NCI-H1048 (cell line): ENCODE results near the gene IFT22.
"Not testable (repeated sequence)": the region's sequence is repeated elsewhere in the genome, so short reads cannot be mapped to it uniquely, and the experiment has no call there.

Experiments used
- DNase-seq: peaks from one replicate; lab custom pipeline; 2025; lab: John Stamatoyannopoulos, UW

IFT22 gene

GRCh38 chr7:101321491-101322401, at the start of gene IFT22:
Gene IFT22, minus strand, starts transcription at chr7:101321812. Its CDS starts 103 bp downstream, at chr7:101321709.
- DNase-seq: peak; percentile 81

GRCh38 chr7:101370836-101371235, 49.2 kb upstream of the IFT22 start:
- no peak for DNase-seq

DNA sequence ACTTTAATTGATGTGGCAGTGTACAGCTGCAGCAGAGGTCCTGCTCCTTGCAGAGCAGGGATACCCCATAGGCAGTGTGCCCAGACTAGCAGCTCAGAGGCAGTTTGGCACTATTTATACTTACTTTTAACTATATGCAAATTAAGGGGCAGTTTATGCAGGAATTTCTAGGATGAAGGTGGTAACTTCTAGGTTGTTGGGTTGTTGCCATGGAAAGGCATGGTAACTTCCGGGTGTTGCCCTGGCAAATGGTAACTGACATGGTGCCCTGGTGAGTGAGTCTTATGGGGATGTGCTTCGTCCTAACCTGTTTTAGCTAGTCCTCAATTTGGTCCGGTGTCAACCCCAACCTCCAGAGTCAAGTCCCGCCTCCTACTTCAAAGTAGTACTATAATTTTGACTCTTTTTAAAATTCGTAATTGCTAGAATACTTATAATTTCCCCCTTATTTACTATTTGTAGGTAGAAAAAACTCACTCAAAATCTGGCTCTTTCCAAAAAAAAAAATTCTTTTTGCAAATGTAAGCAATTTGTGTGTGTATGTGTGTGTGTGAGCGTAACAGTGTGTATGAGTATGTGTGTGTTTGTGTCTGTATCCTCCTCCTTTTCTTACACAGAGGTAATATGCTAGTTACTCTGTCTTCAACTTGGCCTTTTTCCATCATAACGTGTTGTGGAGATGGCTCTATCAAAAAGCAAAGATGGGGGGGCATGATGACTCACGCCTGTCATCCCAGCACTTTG, 47.0 kb upstream of the IFT22 start:
- DNase-seq: no peak

GRCh38 chr7:101367676-101368075, 46.1 kb upstream of the IFT22 start:
- DNase-seq: no peak

- DNase-seq: no peak
Measured at GRCh38 chr7:101365956-101366355, 44.3 kb upstream of the IFT22 start.

GRCh38 chr7:101363734-101364374, 42.2 kb upstream of the IFT22 start:
- peak; percentile 72 for DNase-seq

DNA sequence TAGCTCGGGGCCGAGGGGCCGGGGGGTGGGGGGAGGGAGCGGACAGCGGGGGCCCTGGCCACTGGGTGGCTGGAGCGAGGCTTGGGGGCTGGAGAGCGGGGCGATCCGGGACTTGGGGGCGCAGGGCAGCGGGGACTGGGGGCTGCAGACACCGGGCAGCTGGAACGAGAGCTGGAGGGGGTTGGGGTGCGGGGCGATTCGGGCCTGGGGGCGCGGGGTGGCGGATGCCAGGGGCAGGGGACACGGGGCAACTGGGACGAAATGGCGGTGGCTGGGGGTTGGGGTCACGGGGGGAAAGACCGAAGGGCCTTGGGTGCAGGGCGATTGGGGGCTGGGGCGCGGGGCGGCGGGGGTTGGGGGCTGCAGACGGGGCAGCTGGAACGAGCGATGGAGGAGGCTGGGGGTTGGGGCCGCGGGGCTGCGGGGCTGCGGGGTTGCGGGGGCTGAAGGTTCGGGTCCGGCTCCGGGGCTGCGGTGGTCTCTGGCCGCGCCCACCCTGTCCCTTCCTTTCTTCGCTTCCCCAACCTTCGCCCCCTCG, 41.7 kb upstream of the IFT22 start:
- DNase-seq: no peak

DNA sequence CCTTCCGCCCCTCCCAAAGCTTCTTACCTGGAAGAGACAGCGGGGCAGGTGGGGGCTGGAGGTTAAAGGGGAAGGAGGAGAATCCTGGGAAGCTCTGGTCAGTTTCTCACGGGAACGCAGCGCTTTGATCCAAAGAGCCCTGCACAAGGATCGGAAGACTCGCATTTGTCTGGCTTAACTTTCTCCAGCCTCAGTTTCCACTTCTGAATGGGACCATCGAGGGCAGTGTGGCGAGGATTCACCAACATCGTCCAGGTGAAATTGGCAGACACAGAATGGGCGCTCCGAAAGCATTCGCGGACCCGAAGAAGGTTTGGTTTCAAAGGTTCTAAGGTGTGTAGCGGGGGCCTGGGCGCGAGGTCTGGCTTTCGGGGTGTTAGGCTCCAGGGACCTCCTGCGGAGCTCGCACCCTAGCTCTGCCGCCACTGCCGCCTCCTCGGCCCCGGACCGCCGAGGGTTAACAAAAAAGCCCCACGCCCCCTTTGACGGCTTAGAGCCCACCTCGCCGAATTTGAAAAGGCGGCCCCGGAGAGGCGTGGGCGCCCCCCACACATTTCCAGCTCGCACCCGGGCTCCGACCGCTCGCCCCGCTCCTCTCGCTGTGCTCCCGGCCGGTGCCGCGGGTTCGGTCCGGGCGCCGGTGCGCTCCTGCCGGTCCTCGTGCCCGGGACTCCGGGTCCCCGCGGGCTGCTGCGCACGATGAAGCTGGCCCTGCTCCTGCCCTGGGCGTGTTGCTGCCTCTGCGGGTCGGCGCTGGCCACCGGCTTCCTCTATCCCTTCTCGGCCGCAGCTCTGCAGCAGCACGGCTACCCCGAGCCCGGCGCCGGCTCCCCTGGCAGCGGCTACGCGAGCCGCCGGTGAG, 41.0 kb upstream of the IFT22 start, which contains the start of gene COL26A1:
TSS of gene COL26A1 (plus strand) at position 542 of the 862 bp plus-strand sequence. CDS start at position 700, 158 bp downstream.
- no peak for DNase-seq

DNA sequence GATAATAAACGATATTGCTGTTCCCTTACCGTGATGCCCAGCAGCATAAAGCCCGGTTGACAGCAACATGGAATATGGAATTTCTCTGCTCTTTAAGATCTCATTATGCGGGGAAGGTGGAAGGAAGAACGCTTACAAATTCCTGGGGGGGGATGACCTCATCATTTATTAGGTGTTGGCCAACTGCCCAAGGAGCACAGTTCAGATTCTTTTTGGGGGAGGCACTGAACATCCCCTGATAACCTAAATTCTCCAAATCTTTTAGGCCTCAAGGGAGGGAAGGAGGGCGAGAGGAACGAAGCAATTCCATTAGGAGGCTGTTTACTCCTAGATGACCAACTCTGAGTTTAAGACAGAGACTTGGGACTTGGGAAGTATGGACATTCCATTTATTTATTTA, 35.8 kb upstream of the IFT22 start:
- DNase-seq: no peak

DNA sequence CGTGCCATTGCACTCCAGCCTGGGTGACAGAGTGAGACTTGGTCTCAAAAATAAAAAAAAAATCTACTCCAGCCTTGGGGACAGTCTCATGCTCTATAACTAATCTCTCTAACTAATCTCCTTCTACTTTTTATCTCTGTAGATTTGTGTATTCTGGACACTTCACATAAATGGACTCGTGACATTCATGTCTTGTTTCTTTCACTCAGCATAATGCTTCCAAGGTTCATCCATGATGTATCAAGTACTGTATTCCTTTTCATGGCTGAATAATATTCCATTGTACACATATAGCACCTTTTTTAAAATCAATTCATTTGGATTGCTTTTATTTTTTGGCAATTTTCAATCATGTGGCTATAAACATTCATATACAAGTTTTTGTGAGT, 31.3 kb upstream of the IFT22 start:
- DNase-seq: no peak

GRCh38 chr7:101349300-101349699, 27.7 kb upstream of the IFT22 start:
- not testable (repeated sequence) for DNase-seq

GRCh38 chr7:101348456-101349067, 26.9 kb upstream of the IFT22 start:
- not testable (repeated sequence) for DNase-seq

DNA sequence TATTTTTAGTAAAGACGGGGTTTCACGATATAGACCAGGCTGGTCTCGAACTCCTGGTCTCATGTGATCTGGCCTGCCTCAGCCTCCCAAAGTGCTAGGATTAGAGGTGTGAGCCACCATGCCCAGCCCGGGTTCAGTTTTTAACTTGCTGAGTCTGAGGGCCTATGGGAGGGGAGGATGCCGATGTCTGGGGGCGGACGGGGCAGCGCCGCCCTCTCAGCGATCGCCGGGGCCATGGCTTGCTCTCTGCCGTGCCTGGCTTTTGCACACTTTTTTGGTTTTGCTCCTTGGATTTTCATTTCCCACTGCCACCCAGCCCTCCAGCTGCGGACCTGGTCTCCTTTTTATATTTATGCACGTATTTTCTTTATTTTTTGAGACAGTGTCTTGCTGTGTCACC, 25.9 kb upstream of the IFT22 start:
- DNase-seq: no peak

DNA sequence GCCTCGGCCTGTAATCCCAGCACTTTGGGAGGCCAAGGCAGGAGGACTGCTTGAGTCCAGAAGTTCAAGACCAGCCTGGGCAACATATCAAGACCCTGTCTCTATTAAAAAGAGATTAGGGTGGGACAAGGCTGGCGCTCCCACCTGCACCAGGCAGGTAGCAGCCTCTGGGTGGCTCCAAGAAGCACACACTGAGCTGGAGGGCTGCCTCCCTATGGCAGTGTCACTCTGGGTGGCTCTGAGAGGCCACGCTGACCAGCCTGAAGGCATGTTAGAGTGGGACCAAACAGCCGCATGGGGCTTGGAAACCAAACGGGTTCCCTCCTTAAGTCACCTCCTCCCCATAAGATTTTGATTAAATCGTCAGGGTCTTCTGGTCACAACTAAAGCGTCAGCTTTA, 21.3 kb upstream of the IFT22 start:
- no peak for DNase-seq

GRCh38 chr7:101340379-101340778, 18.8 kb upstream of the IFT22 start:
- no peak for DNase-seq

DNA sequence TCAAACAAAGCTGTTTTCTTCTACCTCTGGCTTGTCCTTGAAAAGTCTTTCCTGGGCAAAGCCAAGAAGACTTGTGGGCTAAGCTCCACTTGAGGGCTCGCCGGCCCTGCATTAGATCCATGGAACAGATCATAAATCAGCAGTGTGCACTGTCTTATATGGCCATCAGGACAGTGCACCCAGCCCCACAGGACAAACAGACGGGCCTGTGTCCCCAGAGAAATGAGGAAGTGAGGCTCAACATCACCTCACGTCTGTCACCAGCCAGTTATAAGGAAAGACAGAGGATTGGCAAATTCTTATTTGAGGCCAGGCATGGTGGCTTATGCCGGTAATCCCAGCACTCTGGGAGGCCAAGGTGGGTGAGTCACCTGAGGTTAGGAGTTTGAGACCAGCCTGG, 12.3 kb upstream of the IFT22 start:
- no peak for DNase-seq

DNA sequence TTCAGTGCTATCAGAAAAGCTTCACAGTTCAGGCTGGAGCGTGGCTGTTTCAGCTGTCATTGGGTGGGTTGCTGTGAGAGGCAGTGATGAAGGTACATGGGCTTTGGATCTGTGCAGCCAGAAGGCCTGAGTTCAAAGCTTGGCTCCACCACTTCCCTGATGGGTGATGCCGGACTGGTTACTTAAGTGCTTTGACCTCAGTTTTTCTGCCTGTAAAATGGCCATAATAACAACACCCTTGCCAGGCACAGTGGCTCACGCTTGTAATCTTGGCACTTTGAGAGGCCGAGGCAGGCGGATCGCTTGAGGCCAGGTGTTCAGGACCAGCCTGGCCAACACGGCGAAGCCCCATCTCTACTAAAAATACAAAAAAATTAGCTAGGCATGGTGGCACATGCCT, 10.4 kb upstream of the IFT22 start:
- DNase-seq: no peak

DNA sequence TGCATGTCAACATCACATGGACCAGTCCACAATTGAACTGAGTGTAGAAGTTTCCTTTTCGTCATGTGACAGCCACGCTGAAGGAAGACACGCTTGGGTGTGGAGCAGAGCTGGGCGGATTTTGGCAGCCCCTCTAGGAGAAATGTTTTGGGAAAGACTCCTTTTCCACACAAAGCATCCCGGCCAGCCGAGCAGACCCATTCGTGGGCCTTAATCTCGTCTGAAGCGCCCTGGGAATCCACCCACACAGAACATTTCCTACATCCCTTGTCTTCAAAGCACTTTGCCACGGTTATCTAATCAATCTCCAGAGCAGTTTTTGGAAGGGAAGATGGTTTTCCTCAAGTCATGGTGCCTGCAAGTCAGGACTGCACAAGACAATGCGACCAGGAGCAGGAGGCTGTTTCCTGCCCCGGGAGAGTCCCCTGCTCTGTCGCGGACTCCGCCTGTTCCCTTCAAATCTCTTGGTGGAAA, 8.4 kb upstream of the IFT22 start:
- no peak for DNase-seq

- DNase-seq: no peak
Measured at GRCh38 chr7:101328159-101328558, 6.5 kb upstream of the IFT22 start.

- no peak for DNase-seq
Measured at GRCh38 chr7:101319401-101319800, 2.2 kb downstream of the IFT22 start.

- DNase-seq: no peak
Measured at GRCh38 chr7:101315336-101315735, 6.3 kb downstream of the IFT22 start.
